ENCODE data around the gene CACNA1B.
"Not testable (repeated sequence)": the region's sequence is repeated elsewhere in the genome, so short reads cannot be mapped to it uniquely, and the experiment has no call there.

Gene CACNA1B

DNA sequence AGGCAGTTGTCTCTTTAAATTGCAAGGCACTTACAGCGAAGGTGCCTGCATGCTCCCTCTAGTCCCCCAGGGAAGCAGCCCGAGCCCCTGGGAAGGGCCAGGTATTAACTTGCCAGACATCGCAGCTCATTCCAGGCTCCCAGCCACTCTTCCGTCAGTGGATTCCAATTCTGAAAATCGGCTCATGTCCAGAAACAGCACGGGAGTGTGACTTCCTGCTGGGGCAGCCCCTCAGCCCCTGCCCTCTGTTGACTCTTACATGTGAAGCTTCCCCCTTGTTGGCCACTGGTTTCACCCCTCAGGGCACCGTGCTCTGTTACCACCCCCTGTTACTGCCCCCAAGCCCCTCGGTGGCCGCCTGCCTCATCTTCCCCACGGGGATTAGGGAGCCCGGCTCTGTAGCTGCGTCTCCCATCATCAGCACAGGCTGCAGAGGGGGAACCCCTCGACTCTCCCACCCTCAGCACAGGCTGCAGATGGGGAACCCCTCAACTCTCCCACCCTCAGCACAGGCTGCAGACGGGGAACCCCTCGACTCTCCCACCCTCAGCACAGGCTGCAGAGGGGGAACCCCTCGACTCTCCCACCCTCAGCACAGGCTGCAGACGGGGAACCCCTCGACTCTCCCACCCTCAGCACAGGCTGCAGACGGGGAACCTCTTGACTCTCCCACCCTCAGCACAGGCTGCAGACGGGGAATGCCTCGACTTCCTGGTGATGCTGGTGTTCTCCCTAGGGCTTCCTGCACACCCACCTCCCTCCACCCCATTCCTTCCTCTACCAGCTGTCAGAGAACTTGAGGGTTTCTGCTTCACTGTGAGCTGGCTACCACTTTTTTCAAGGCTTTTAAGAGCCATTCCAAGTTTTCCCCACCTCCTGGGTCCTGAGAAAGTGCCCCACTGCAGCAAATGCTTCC lies 11.1 kb upstream of the CACNA1B start:
- no peak for DNase-seq

DNA sequence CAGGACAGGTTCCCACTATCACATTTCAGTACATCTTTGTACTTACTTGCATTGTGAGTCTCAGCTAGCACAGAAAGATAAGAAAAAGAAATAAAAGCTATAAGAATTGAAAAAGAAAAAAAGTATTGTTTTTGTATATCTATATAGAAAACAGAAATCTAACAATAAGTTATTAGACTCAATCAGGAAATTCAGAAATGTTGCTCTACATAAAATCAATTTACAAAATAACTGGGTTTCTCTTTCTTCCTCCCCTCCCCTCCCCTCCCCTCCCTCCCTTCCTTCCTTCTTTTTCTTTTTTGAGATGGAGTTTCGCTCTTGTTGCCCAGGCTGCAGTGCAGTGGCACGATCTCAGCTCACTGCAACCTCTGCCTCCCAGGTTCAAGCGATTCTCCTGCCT lies 7.2 kb upstream of the CACNA1B start:
- DNase-seq = no peak

DNA sequence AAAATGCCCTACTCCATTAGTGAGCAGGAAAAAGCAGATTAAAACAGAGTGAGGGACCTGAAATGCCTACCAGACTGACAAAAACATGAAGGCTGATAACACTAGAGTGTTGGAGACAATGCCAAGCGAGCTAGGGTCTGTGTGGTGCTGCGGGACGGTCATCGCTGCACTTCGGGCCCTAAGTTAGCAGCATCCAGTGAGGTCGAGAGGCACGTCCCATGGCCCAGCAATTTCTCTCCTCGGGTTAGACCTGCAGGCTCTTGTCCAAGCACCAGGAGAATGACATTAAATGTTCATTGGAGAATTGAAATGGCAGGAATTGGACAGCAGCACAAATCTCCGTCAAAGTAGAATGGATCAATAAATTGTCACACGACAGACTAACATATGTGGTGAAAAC lies 5.3 kb upstream of the CACNA1B start:
- DNase-seq = no peak

DNA sequence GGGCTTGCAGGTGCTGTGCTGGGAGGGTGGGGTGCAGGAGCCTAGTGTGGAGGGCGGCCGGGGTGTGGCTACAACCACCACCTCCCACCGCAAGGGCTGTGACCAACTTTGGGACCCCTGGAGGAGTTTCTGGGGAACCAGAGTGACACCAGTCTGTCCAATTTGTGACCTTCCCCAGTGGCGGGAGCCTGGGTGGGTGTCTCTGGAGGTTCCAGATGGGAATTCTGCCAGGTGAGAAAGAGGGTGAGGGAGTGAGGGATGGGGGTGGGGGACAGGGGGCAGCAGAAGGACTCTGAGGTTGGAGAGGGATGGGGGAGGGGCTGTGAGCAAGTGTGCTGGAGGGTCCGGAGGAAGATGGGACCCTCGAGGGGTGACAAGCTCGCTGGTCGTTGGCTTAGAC lies 4.2 kb upstream of the CACNA1B start:
- DNase-seq = no peak

DNA sequence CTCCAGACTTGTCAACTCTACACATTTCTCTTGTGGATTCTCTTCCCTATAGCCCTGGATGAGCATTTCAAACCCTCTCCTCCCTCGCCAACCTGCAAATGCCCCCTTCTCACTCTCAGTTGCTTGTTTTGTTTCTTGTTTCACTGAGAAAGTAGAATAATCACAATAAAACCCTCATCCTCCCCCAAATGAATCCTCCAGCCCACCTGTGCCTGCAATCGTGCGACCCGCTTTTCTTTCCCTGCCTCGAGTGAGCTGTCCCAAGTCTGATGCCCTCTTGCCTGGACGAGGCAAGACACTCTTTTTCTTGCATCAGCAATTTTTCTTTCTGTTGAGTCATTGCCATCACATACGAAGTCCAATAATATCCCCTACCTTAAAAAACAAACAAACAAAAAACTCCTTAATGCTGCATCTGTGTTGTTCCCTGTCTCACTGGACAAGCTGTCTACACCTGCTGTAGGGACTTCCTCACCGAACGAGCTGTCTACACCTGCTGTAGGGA lies 3.7 kb upstream of the CACNA1B start:
- no peak for DNase-seq

DNA sequence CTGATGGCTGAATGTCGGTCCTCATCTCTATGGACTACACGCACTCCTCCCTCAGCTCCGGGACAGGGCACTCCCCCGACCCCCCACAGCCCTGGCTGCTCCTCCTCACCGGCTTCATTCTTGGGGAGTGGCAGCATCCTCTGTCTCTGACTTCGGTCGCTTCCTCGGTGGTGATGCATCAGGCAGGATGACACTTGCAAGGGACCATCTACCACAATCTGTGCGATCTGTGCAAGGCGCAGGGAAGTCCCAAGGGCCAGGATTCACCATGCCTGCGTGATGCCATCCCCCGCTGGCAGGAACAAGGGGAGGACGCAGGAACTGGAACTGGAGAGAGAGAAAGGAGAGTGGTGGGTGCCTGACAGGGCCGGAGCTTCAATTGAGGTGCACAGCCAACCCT lies 2.2 kb upstream of the CACNA1B start:
- DNase-seq = no peak

DNA sequence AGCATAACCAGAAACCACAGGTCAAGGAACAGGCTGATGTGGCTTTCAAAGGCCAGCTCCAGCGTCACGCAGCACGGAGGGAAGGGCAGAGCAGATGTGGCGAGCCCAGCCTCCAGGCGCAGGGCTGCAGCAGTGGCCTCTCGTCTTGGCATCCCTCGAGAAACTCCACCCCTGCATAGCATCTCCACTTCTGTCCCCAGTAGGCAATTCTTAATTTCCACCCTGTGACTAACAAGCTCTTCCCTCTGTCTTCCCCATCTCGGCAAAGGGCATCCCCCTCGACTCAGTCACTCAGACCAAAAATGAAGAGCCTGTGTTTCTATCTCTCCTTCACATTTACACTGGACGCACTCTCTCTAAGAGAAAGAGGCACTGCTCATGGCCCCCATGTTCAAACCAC lies 1.7 kb upstream of the CACNA1B start:
- no peak for DNase-seq

DNA sequence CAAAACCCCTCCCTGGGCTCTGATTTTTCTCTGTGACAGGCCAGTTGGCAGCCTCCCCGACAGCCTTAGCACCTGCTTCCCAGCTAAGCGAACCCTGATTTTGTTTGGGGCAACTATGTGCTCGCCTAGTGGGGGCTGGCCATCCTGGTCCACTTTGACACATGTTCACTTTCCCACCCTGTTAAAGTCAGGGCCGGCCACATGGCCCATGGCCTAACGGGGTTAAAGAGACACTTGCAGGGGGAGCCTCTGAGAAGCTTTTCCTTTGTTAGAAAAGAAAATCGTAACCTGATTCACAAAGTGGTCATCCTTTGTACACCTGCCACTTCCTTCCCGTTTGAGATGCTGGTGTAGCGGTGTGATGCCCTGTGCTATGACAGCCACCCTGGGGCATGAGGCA lies 1.3 kb upstream of the CACNA1B start:
- DNase-seq = no peak

DNA sequence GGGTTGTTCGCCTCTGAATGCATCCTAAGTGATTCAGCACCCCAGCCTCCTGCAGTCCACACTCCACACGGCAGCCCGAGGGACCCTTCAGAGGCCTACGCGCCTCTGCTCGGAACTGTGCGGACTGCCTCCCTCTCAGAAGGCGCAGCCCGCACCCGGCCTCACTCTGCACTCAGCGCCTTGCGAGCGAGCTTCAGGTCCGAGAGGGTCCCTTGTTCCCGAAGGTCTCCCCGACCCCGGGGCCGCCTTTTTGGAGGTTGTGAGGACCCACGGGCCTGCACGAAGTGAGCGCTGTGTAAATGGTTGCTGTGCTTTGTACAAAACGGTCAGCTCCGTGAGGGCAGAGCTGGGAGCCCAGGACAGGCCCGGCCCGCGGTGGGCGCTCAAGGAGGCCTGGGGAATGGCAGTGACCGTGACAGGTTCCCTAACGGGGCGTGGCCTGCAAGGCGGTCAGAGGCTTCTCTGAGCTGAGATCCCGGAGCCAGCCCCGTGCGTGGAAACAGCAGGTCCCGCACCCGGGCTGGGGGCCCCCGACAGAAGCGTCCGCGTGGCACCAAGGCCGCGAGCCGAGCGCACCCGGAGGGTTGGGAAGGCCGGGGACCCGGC lies 698 bp upstream of the CACNA1B start:
- no peak for DNase-seq

DNA sequence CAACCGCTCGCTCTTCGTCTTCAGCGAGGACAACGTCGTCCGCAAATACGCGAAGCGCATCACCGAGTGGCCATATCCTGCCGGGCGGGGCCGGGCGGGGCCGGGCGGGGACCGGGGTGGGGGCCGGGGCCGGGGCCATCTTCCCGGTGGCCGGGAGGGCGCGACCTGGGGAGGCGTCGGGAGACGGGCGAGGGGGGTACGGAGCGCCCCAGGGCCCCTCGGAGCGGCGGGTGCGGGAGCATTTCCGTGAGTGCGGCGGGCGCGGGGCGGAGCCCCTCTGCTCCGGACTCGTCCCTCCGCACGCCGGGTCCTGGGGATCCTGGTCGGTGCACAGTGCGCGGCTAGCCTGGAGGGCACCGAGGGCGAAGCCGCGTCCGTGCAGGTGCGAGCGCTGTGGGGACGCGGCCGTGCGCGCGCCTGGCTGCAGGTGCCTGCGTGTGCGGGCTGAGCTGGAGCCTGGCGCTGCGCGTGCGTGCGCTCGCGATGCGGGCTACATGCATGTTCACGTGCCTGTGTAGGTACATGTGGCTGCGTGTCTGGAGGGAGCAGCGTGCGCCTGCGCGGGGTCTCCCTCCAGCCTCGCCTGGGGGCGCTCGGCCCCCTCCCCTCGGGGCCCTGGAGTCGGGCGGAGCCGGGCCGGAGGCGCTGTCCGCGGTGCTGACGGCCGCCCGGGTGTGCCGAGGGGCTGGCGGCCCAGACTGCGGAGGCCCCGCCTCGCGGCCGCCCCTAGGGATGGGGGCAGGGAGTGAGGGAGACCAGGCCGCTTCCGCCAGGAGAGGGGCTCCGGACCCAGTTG lies 762 bp downstream of the CACNA1B start:
- no peak for DNase-seq

DNA sequence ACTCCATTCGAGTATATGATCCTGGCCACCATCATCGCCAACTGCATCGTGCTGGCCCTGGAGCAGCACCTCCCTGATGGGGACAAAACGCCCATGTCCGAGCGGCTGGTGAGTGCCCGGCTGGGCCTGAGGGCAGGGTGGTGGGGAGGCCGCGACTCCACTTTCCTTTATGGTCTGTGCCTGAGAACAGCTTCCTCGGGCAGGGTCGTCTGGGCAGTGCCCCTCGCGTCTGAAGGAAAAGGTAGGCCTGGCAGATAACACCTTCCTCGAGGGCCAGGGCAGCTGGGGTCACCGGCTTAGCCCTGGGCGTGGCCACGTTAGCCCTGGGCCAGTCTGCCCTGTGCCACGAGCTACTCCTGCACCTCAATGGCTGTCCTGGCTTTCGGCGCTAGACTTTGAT lies 1.5 kb downstream of the CACNA1B start:
- DNase-seq = no peak

DNA sequence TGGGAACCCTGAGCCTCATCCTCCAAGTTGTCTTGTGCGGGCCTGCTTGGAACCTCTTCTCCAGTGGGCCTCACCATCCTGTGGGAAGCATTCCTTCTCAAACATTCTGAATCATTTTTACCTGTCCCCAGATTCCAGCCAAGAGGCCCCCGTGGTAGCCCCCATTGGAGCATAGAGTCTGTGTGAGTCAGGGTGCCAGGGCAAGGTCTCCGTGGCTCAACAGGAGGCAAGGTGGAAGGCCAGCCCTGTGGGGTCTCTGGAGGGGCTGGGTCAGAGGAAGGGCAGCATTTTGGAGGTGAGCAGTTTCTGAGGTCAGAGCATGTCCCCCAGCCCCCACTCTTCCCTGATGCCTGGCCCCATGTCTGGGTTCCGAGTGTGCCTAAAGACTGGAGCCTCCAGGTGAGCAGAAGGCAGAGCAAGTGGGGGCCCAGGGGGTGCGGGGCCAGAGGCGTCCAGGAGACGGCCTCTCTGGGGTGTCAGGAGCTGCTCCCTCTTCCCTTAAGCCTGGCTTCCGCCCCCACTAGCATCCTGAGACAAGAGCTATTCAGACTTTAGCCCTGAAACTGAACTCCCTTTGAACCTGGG lies 2.1 kb downstream of the CACNA1B start:
- no peak for DNase-seq

DNA sequence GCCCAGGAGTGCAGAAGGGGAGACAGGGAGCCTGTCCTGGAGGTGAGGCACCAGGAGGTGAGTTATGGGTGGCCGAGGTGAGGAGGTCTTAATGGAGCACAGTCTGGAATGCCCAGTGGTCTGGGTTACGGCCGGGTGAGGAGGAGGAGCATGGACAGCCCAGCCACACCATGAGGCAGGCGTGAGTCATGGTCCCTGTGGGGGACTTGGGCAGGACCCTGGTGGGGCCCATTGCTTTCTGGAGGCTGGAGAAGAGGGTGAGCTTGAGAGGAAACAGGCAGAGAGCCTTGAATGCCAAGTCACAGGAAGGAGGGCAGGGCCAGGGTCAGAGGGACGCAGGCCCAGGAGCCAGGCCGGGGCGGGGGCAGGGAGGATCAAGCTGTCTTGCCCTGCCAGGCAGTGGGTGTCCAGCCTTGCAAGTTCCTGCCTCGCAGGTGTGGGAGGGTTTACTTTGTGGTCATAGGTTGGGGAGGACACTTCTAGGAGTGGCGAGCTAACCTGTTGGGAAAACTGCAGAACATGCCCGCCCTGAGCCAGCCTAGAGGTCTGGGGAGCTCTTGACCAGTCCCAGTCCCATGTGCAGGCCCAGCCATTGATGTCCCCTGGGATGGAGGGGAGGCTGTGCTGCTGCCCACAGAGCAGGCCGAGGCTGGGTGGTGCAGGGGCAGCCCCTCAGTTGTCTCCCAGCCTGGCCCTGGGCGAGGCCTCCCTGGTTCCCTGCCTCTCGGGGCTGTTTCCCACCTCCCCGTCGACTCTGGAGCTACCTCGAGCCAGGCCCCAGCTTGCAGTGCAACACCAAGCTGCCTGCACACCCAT lies 2.8 kb downstream of the CACNA1B start:
- no peak for DNase-seq

DNA sequence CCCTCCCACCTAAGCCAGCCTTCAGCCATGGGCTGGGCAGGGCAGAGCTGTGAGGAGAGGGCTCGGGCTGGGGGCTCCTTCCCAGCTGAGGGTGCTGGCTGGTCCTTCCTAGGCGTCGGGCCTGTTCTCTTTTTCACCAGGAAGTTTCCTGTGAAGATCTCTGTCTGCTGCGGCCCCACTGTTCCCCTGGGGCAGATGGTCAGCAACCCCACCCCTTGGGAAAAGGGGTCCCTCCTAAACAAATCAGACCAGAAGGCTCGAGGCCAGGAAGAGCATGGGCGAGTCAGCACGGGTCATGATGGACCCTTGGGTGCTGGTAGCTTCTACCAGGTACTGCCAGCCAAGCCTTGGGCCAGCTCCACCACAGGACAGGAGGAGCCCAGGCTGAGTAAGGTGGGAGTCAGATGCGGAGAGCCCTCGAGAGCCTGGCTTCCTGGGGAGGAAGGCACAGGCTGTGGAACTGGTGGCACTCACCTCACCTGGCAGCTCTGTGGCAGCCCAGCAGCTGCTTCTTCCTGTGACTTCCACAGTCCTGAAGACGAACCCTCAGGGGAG lies 3.5 kb downstream of the CACNA1B start:
- no peak for DNase-seq

DNA sequence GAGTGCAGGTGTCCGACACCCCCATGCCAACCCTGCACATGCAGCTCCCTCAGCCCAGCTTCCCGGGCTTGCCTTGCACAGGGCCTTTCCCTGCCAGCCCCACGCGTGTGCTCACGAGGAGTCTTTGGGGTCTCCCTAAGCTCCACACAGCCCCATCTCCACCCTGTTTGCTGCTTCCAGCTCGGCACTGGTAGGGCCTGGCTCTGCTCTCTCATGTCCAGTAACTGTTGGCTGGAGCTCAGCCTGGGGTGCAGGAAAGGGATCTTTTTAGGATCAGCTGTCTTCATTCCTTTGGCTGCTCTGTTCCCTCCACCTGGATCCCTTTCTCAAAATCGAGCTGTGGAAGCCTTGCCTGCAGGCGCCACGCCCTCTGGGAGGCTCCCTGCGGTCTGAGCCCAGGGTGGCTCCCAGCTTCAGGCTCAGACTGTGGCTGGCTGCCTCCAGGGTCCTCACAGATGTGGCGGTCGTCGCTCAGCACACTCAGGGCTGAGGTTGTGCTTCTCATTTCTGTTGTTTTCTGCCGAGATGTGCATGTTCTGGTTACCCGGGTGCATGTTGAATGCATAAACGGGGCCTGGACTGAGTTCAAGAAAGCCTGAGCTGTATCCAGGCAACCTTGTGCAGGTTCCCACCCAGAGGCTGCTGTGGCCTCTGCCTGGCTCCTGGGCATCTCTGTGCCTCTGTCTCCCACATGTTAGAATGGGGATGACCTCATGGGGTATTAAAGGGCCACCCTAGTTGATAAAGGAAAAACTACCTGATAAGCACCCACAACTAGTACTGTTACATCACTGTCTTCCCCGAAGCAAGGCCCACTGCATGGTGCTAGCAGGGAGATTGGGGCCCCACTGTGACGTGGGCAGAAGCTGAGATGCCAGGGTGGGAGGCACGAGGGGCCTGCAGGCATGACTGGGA lies 4.3 kb downstream of the CACNA1B start:
- no peak for DNase-seq

DNA sequence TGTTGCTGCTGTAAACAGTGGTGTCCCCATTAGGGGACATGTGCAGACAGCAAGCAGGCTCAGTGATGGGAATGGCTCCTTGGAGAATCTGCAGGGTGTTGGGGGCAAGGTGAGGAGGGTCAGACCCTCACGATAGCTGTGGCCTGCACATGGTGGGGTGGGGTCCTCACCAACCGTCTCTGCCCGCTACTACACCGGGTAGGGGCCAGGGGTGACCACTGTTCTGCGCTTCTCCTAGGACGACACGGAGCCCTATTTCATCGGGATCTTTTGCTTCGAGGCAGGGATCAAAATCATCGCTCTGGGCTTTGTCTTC lies 4.9 kb downstream of the CACNA1B start:
- DNase-seq = no peak

DNA sequence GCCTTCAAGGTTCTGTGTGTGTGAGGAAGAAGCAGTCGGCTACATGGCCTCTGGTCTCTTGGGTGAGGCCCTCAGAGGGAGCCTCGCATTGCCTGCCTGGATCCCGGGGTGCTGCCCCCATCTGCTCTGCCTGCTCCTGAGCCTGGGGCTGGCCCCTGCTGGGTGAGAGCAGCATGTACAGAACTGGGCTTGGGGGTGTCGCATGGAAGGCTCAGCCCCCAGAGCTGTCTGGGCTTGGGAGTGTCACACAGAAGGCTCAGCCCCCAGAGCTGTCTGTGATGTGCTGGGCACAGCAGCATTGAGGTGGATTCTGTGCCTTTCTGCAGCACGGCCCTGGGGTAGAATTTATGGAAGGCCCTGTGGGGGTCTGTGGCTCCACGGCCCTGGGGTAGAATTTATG lies 6.4 kb downstream of the CACNA1B start:
- not testable (repeated sequence) for DNase-seq

DNA sequence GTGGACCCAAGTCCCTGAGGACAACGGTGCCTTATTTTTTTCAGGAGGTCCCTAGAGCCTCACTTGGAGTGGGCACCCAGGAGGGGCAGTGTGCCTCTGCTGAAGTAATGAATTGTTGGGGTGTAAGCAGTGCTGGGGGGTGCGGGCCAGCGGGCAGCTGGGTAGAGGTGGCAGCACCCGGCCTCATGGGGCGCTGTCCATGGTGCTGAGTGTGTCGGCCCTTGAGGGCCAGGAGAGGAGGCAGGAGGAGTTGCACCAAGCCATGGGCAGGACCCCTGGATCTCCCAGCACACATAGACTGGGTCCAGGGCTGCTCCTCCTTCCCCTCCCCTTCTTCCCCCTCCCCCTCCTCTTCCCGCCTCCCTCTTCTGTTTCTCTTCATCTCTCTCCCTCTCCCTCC lies 7.0 kb downstream of the CACNA1B start:
- not testable (repeated sequence) for DNase-seq

DNA sequence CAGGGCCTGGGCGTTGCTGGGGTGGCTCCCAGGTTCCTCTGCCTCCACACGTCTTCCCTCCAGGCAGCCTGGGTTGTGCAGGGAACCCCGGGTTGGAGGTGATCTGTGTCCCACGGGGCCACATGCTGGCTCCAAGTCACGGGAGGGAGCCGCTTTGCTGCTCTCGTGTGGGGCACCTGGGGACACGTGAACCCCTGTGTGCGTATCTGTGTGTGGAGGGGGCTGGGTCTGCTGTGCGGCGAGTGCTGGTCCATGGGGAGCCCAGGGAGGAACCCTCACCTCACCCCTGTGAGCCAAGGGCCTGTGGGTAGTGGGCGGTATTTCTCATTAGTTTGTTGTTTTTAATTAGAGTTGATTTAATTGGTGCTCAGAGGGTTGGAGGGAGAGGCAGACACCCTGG lies 7.5 kb downstream of the CACNA1B start:
- not testable (repeated sequence) for DNase-seq

DNA sequence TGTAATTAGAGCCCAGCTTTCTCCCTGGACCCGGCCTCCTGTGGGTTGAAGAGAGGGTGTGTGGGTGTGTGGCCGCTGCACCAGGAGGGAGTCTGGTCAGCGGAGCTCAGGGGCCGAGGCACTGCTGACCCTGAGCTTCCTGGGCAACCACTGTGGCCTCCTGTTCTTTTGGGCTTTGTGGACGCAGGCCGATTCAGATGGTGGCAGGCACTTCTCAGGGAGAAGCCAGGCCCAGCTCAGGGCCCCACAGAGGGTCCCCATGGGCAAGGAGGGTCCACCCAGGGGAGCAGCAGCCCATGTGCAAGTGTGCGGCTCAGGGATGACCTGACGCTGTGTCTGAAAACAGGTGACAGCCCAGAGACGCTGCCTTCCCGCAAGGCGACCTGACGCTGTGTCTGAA lies 11.0 kb downstream of the CACNA1B start:
- not testable (repeated sequence) for DNase-seq

DNA sequence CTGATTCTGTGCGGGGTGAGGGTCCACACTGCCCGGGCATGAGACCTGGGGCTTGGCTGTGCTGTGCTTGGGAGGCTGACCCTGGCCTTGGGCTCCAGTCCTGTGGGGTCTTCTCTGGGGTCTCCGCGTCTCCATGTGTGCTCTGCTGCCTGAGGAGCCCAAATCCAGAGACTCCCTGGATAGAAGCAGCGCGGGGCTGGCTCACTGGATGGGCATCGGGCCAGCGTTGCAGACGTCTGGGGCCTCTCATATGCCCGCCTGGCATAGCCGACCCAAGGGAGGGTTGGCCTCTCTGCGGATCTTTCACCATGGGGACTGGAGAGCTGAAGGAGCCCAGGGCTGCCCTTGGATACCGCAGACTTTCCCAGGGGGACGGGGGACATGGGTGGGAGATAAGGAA lies 12.4 kb downstream of the CACNA1B start:
- DNase-seq = not testable (repeated sequence)
